ENCODE data around the gene PITPNM1. TPM values are rescaled to one million over a fixed set of nuclear protein-coding genes. Genes with fewer than 3 reads are reported as not detected.
A peak's percentile ranks its signal among the peaks of the same experiment; 100 is the strongest.
"Not testable (repeated sequence)": the region's sequence is repeated elsewhere in the genome, so short reads cannot be mapped to it uniquely, and the experiment has no call there.

Gene PITPNM1
- 11.5 and 18.7 TPM in 2 replicates for total RNA-seq (2014; rRNA removed; shearing (Covaris generic))

DNA sequence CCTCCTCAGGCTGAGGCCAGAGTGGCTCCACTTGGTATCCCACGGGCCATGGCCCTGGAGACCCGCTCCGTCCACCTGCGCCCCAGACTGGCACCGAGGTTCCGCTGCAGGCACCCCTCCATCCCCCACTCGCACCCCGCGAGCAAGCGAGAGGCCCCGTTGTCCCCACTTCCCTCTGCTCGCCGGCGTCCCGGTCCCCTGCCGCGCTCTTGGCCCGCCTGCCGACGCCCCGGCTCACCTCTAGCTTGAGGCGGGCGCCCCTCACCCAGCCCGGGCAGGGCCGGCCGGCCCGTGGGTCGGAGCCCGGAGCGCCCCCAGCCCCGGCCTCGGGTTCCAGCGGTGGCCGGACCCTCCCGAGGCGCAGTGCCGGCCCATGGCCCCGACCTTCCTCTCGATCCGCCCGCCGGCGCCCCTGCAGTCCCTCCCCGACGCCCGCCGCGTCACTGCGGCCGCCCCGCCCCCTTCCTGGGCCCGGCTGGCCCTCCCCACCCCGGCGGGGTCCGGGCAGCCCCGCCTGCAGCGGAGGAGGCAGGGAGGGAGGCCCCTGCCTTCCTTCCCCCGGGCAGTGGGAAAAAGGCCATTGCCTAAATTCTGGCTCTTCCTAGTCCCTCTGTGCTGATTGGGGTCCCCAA lies at the start of gene PITPNM1:
TSS of gene PITPNM1 (minus strand) at position 414 of the 632 bp plus-strand sequence. CDS start 1,183 bp downstream, outside the sequence.
- peaks cover 27% of the 10 kb centered on the region for H3K36me3 ChIP-seq
- H3K9me3 ChIP-seq (replicated peaks) = no peaks in the 10 kb centered on the region
- peak within 1 kb of the TSS; percentile 45 for H3K4me3 ChIP-seq
- H3K4me1 ChIP-seq (replicated peaks) = peaks cover 38% of the 10 kb centered on the region
- no peaks in the 10 kb centered on the region for H3K27me3 ChIP-seq (replicated peaks)
- DNase-seq (ENCODE audit: low read depth in 1 of 2, low spot score in 2 of 2) = peak in 1 of 2 experiments; percentile 66
- H3K27ac ChIP-seq = peak within 1 kb of the TSS; percentile 1; the same call in 1 of the 2 replicates

DNA sequence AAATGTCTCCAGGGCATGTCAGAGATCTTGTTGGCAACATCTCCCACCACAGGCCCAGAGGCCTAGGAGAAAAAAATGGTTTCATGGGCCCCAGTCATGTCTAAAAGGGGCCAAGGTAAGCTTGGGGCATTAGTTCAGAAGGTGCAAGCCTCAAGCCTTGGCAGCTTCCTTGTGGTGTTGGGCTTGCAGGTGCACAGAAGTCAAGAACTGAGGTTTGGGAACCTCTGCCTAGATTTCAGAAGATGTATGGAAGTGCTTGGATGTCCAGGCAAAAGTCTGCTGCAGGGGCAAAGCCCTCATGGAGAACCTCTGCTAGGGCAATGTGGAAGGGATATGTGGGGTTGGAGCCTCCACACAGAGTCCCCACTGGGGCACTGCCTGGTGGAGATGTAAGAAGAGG lies 46.5 kb upstream of the PITPNM1 start:
- not testable (repeated sequence) for H3K4me3 ChIP-seq; H3K36me3 ChIP-seq; H3K27ac ChIP-seq; H3K4me1 ChIP-seq (replicated peaks); DNase-seq (ENCODE audit: low read depth in 1 of 2, low spot score in 2 of 2); H3K27me3 ChIP-seq (replicated peaks)
- H3K9me3 ChIP-seq (replicated peaks) = peaks cover 18% of the 10 kb centered on the region

DNA sequence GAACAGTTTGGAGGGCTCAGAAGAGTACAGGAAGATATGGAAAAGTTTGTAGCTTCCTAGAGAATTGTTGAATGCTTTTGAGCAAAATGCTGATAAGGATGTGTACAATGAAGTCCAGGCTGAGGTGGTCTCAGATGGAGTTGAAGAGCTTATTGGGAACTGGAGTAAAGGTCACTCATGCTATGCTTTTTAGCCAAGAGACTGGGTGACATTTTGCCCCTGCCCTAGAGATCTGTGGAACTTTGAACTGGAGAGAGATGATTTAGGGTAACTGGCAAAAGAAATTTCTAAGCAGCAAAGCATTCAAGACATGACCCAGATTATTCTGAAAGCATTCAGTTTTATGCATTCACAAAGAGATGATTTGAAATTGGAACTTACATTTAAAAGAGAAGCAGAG lies 46.0 kb upstream of the PITPNM1 start:
- H3K4me1 ChIP-seq (replicated peaks) = no peaks in the 10 kb centered on the region

DNA sequence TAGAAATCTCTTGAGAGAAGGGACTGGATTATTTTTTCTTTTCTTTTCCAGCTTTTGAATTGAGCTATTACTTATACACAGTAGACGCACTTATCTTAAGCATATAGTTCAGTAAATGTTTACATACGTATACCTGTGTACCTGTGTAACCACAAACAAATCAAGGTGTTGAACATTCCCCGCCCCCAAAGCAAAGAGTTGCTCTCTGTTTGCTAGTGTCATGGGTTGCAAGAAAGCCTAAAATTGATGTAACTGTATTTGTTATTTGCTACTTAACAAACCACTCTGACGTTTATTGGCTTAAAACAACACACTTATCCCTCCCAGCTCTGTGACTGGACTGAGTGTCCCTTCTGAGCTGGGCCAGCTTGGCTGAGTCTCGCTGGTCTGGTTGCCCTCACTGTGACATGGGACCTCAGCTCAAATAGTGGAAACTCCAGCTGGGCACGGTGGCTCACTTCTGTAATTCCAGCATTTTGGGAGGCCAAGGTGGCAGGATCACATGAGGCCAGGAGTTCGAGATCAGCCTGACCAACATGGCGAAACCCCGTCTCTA lies 43.5 kb upstream of the PITPNM1 start:
- Histone ChIP-seq H3K36me3 (no peaks in the 10 kb centered on the region), H3K27ac (no peak overlapping the region), H3K27me3 (replicated peaks) (no peaks in the 10 kb centered on the region; the same call in 1 of the 2 replicates), H3K4me3 (no peak overlapping the region), H3K9me3 (replicated peaks) (peaks cover 18% of the 10 kb centered on the region), H3K4me1 (replicated peaks) (no peaks in the 10 kb centered on the region)
- DNase-seq (ENCODE audit: low read depth in 1 of 2, low spot score in 2 of 2) = no peak

More for the DNA sequence above, 46.0 kb upstream of the PITPNM1 start:
- no peaks in the 10 kb centered on the region for H3K36me3 ChIP-seq
- no peak overlapping the region for H3K4me3 ChIP-seq
- no peaks in the 10 kb centered on the region; the same call in 1 of the 2 replicates for H3K27me3 ChIP-seq (replicated peaks)
- H3K9me3 ChIP-seq (replicated peaks) = peaks cover 18% of the 10 kb centered on the region
- no peak overlapping the region for H3K27ac ChIP-seq
- no peak for DNase-seq (ENCODE audit: low read depth in 1 of 2, low spot score in 2 of 2)

DNA sequence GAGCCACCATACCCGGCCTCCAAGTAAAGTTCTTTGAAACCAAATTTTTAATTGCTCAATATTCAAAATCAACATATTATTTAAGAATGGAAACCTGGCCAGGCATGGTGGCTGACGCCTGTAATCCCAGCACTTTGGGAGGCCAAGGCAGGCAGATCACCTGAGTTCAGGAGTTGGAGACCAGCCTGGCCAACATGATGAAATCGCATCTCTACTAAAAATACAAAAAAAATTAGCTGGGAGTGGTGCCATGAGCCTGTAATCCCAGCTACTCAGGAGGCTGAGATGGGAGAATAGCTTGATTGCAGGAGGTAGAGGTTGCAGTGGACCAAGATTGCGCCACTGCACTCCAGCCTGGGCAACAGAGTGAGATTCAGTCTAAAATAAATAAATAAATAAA lies 42.9 kb upstream of the PITPNM1 start:
- peaks cover 18% of the 10 kb centered on the region for H3K9me3 ChIP-seq (replicated peaks)
- H3K4me3 ChIP-seq; H3K27me3 ChIP-seq (replicated peaks); H3K4me1 ChIP-seq (replicated peaks); DNase-seq (ENCODE audit: low read depth in 1 of 2, low spot score in 2 of 2); H3K36me3 ChIP-seq; H3K27ac ChIP-seq: not testable (repeated sequence)

DNA sequence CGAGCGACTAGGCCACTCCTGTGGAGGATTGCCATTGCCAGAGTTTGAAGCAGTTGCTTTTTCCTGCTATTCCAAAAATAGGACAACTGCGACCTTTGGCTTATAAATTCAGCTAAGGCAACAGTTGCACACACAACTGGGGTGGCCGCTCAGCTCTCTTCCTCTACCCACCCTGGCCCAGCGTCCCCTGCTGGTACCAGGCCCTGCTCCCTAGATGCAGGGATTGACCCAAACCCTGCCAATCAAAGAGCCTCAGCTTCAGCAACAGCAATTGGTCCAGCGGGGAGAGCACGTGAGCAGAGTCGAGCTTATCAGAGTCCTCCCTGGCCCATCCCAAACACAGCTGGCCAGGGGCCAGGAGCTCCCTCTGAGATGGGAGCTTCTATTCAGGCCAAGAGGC lies 40.1 kb upstream of the PITPNM1 start:
- H3K27ac ChIP-seq = no peak overlapping the region
- no peaks in the 10 kb centered on the region for H3K36me3 ChIP-seq

DNA sequence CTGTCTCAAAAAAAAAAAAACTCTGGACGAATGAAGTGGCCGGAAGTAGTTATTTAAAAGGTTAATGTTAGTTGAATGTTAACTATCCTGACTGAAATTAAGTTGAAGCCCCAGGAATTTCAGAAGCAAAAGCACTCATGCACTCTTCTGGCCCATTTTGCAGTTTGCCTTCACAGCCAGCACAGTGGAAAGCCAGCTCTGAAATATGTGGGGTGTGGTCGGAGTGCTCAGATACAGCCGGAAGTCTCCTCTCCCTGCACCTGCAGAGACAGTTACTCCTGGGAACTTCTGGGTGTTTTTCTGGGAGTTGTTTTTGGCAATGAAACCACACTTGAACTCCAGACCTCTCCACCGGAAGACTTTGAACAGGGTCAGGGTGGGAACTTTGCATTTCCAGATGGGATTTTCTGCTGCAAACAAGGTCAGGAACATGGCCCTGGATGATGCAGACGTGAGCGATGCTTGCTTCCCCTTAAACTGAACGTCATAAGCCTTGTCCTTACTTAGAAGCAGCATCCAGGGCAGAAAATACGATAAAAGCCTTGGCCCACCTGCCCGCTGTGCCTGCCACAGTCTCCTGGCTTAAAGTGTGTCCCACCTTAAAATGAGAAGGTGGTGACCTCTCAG lies 39.6 kb upstream of the PITPNM1 start:
- Histone ChIP-seq H3K27ac (no peak overlapping the region), H3K27me3 (replicated peaks) (no peaks in the 10 kb centered on the region), H3K4me1 (replicated peaks) (no peaks in the 10 kb centered on the region), H3K9me3 (replicated peaks) (no peaks in the 10 kb centered on the region), H3K4me3 (no peak overlapping the region), H3K36me3 (no peaks in the 10 kb centered on the region)
- no peak for DNase-seq (ENCODE audit: low read depth in 1 of 2, low spot score in 2 of 2)

More for the DNA sequence above, 40.1 kb upstream of the PITPNM1 start:
- Histone ChIP-seq H3K27me3 (replicated peaks) (no peaks in the 10 kb centered on the region; the same call in 1 of the 2 replicates), H3K4me1 (replicated peaks) (no peaks in the 10 kb centered on the region), H3K9me3 (replicated peaks) (peaks cover 4% of the 10 kb centered on the region; the same call in 1 of the 2 replicates), H3K4me3 (no peak overlapping the region)
- DNase-seq (ENCODE audit: low read depth in 1 of 2, low spot score in 2 of 2) = no peak

DNA sequence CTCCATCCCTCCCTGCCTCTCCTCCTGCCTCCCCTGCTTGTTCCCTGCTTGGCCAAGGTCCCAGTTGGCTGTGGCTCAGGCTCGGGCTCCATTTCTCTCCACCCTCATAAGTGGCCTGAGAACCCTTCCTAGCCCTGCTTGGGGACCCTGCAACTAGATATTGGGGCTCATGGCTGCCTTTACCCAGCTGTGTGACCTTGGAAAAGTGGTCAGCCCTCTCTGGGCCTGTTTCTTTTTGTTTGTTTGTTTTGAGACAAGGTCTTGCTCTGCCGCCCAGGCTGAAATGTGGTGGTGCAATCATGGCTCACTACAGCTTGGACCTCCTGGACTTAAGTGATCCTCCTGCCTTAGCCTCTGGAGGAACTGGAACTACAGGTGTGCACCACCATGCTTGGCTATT lies 38.4 kb upstream of the PITPNM1 start:
- DNase-seq (ENCODE audit: low read depth in 1 of 2, low spot score in 2 of 2) = no peak

DNA sequence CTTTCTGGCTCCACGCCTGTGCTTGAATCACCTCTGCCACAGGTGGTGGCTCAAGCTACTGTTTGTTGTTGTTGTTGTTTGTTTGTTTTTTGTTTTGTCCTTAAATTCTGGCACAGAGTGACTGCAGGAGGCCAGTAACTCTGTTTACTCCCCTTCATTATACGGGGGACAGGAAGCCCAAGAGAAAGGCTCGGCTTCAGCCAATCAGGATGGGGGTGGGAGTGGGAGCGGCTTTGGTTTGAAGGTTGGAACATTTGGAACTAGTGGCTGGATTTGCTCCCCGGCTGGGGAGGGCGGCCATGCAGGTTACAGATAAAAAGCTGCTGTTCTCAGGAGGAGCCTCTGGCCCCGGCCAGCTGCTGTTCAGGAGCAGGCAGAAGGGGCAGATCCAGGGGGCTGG lies 37.8 kb upstream of the PITPNM1 start:
- Histone ChIP-seq H3K36me3 (no peaks in the 10 kb centered on the region), H3K4me1 (replicated peaks) (no peaks in the 10 kb centered on the region), H3K9me3 (replicated peaks) (peaks cover 4% of the 10 kb centered on the region; the same call in 1 of the 2 replicates), H3K27ac (no peak overlapping the region), H3K4me3 (no peak overlapping the region), H3K27me3 (replicated peaks) (no peaks in the 10 kb centered on the region)
- DNase-seq (ENCODE audit: low read depth in 1 of 2, low spot score in 2 of 2) = no peak

More for the DNA sequence above, 38.4 kb upstream of the PITPNM1 start:
- H3K36me3 ChIP-seq = no peaks in the 10 kb centered on the region
- H3K9me3 ChIP-seq (replicated peaks) = no peaks in the 10 kb centered on the region
- no peaks in the 10 kb centered on the region for H3K4me1 ChIP-seq (replicated peaks)
- H3K27me3 ChIP-seq (replicated peaks) = no peaks in the 10 kb centered on the region
- H3K27ac ChIP-seq = no peak overlapping the region
- H3K4me3 ChIP-seq = no peak overlapping the region

DNA sequence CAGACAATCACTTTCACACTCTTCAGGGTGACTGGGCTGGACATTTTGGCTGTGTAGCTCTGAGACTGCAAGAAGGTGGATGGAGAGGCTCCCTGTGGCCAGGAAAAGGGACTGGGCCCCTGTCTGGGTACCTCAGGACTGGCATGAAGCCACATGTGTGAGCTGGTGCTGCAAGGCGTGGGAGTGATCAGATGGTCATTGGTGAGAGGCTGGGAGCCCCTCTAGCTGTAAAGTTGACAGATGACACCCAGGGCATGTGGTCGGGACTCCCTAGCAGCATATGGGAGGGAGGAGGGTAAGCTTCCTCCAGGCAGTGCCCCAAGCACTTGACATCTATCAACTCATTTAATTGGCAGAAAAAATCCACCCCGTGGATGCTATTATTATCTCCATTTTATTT lies 37.0 kb upstream of the PITPNM1 start:
- H3K4me1 ChIP-seq (replicated peaks) = no peaks in the 10 kb centered on the region
- no peaks in the 10 kb centered on the region for H3K36me3 ChIP-seq
- H3K9me3 ChIP-seq (replicated peaks) = peaks cover 5% of the 10 kb centered on the region
- H3K4me3 ChIP-seq = no peak overlapping the region
- H3K27me3 ChIP-seq (replicated peaks) = no peaks in the 10 kb centered on the region
- H3K27ac ChIP-seq = no peak overlapping the region
- DNase-seq (ENCODE audit: low read depth in 1 of 2, low spot score in 2 of 2) = no peak

DNA sequence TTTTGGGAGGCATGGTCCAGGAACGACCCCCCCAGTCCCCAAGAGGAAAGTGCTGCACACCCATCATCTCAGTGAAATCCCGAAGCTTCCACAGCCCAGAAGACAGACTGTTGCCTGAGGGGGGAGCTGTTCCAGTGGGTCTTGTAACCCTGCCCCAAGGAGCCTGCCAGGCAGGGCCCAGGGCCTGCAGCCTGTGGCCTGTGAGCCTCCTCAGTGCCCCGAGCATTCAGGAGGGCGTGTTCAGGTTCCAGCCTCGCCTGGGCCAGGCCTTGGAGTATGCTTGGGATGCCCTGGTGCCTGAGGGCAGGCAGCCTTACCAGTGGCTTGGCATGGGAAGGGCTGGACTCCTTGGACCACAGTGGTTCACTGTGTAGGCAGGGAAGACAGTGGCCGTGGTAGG lies 36.0 kb upstream of the PITPNM1 start:
- DNase-seq (ENCODE audit: low read depth in 1 of 2, low spot score in 2 of 2) = no peak
- Histone ChIP-seq H3K36me3 (no peaks in the 10 kb centered on the region), H3K4me3 (no peak overlapping the region)

DNA sequence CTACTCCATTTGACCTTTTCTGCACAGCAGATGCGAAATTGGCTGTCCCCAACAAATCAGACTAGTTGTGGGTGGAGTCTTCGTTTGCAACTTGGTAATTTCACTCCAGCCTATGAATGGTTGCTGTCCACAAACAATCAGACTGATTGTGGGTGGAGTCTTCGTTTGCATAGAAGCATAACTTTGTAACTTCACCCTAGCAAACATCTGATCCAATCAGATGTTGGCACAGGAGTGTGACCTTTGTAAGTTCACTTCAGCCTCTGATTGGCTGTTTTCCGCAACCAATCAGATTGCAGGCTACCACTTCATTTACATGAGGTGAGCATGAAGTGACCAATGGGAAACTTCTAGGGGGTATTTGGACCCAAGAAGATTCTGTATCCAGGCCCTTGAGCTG lies 34.4 kb upstream of the PITPNM1 start:
- H3K4me1 ChIP-seq (replicated peaks) = no peaks in the 10 kb centered on the region
- H3K27me3 ChIP-seq (replicated peaks) = no peaks in the 10 kb centered on the region; the same call in 1 of the 2 replicates

More for the DNA sequence above, 36.0 kb upstream of the PITPNM1 start:
- Histone ChIP-seq H3K27ac (no peak overlapping the region), H3K4me1 (replicated peaks) (no peaks in the 10 kb centered on the region), H3K27me3 (replicated peaks) (no peaks in the 10 kb centered on the region; the same call in 1 of the 2 replicates), H3K9me3 (replicated peaks) (peaks cover 8% of the 10 kb centered on the region)

DNA sequence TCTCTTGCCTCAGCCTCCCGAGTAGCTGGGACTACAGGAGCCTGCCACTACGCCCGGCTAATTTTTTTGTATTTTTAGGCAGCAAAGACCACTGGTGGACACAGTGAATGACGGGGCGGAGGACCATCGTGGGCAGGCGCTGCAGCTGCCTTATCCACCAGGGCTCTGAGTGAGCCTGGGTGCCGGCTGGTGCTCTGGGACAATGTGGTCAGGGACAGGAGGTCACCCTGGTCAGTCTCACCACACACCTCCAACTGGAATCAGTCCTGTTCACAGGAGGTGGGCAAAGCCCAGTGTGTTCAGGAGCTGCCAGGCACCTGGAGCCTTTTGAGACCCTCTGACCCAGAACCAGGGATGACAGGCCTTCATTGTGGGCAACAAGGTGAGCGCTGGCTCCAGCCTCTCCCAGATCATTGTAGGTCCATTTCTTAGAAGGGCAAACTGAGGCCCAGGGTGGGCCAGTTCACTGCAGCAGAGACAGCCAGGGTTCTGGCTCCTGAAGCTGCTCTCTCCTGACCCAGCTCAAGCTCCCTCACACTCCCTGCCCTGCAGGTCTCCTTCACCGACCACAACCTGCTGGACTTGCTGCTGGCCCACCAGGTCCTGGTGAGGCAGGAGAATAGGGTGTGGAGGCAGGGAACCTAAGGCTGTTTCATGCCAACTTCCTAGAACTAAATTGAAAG lies 33.8 kb upstream of the PITPNM1 start:
- H3K9me3 ChIP-seq (replicated peaks) = peaks cover 18% of the 10 kb centered on the region
- H3K27me3 ChIP-seq (replicated peaks) = no peaks in the 10 kb centered on the region; the same call in 1 of the 2 replicates
- H3K36me3 ChIP-seq = no peaks in the 10 kb centered on the region

More for the DNA sequence above, 34.4 kb upstream of the PITPNM1 start:
- no peak overlapping the region for H3K4me3 ChIP-seq
- H3K27ac ChIP-seq = no peak overlapping the region
- peaks cover 13% of the 10 kb centered on the region for H3K9me3 ChIP-seq (replicated peaks)
- no peaks in the 10 kb centered on the region for H3K36me3 ChIP-seq
- no peak for DNase-seq (ENCODE audit: low read depth in 1 of 2, low spot score in 2 of 2)

More for the DNA sequence above, 33.8 kb upstream of the PITPNM1 start:
- H3K4me3 ChIP-seq = no peak overlapping the region
- DNase-seq (ENCODE audit: low read depth in 1 of 2, low spot score in 2 of 2) = no peak
- H3K4me1 ChIP-seq (replicated peaks) = no peaks in the 10 kb centered on the region
- H3K27ac ChIP-seq = no peak overlapping the region

All from SJSA1 (cell line).